Natural killer cell (primary cell): Measurements from ENCODE around the gene ZNF354B. TPM values are rescaled to one million over a fixed set of nuclear protein-coding genes. Genes with fewer than 3 reads are reported as not detected.
"Not testable (repeated sequence)": the region's sequence is repeated elsewhere in the genome, so short reads cannot be mapped to it uniquely, and the experiment has no call there.

Experiments used
- ATAC-seq, 3 donors: fragments of 150-1000 bp in 2 of 3; fragments of 200-7000 bp in 1 of 3; cut with Tn5 transposase; 1 replicate in 1 of 3; 2 replicates in 2 of 3; pipeline ENCODE4 v1.10.0; 2021; ENCODE audit warnings: mild to moderate bottlenecking in 2 of 3, moderate library complexity in 2 of 3
- DNase-seq, 2 donors: peaks; one replicate each; pipeline versions ENCODE4 v3.0.0 to v3.0.0-alpha.2; 2013 to 2021; ENCODE audit warnings: mixed read lengths in 1 of 2
- H3K27ac ChIP-seq: one replicate; pipeline ENCODE4 v1.5.1; 2013; ENCODE audit warnings: mild to moderate bottlenecking, low read length
- H3K27me3 ChIP-seq: one replicate; pipeline ENCODE4 v1.6.1; 2013; ENCODE audit warnings: low read length; ENCODE audit not compliant: control insufficient read depth, insufficient read depth
- H3K36me3 ChIP-seq: one replicate; pipeline ENCODE4 v1.6.1; 2013; ENCODE audit warnings: low read length; ENCODE audit not compliant: control insufficient read depth, insufficient read depth
- H3K4me1 ChIP-seq: one replicate; pipeline ENCODE4 v1.6.1; 2013; ENCODE audit warnings: low read length; ENCODE audit not compliant: control insufficient read depth, insufficient read depth
- H3K4me3 ChIP-seq: one replicate; pipeline ENCODE4 v1.5.1; 2013; ENCODE audit warnings: low read length
- H3K9me3 ChIP-seq: one replicate; pipeline ENCODE4 v1.6.1; 2013; ENCODE audit warnings: low read length; ENCODE audit not compliant: control insufficient read depth, insufficient read depth
- H3K27ac Mint-ChIP-seq, 2 donors: one replicate each; pipeline ENCODE4 v1.8.0; 2022; ENCODE audit warnings: mild to moderate bottlenecking in 2 of 2, mixed read lengths in 2 of 2, moderate library complexity in 1 of 2
- H3K27me3 Mint-ChIP-seq, 2 donors: one replicate each; pipeline ENCODE4 v1.8.0; 2022; ENCODE audit warnings: low read depth in 2 of 2, mixed read lengths in 2 of 2
- H3K36me3 Mint-ChIP-seq: one replicate; pipeline ENCODE4 v1.8.0; 2022; ENCODE audit warnings: mixed read lengths
- H3K4me1 Mint-ChIP-seq, 2 donors: one replicate each; pipeline ENCODE4 v1.8.0; 2022; ENCODE audit warnings: mixed read lengths in 2 of 2
- H3K4me3 Mint-ChIP-seq: one replicate; pipeline ENCODE4 v1.8.0; 2022; ENCODE audit warnings: mild to moderate bottlenecking, moderate library complexity, mixed read lengths
- H3K9me3 Mint-ChIP-seq, 2 donors: one replicate each; pipeline ENCODE4 v1.8.0; 2022; ENCODE audit warnings: mixed read lengths in 2 of 2
- WGBS: methylation state at CpG from one replicate; pipeline ENCODE4 v1.1.7; 2013; ENCODE audit warnings: missing lambda C conversion rate; ENCODE audit not compliant: insufficient coverage; 5-methylcytosine and 5-hydroxymethylcytosine counted together
- intact Hi-C: fragments of 100-400 bp; cut with micrococcal nuclease; formaldehyde crosslinking; loops from one replicate; pipeline ENCODE4 v1.14.2; 2022
- total RNA-seq, 4 donors: library from RNA; stranded (reverse); fragments of 120-200 nt in 1 of 4; gene quantifications; one replicate each; pipeline versions ENCODE4 v1.2.3 to v1.2.4, GENCODE V29; 2013 to 2022
- TF ChIP-seq, protein P1 (sequence below): fragments of 200-600 bp; IDR thresholded peaks from one replicate; pipeline ENCODE4 v1.8.0; 2022; ENCODE audit warnings: antibody characterized with exemption

The ZNF354B gene
- total RNA-seq, 3 donors from 2014 or later (not counting 1 experiment from before 2014, with no cell fraction given) = 10.0 to 16.0 (median 13.6) TPM

DNA sequence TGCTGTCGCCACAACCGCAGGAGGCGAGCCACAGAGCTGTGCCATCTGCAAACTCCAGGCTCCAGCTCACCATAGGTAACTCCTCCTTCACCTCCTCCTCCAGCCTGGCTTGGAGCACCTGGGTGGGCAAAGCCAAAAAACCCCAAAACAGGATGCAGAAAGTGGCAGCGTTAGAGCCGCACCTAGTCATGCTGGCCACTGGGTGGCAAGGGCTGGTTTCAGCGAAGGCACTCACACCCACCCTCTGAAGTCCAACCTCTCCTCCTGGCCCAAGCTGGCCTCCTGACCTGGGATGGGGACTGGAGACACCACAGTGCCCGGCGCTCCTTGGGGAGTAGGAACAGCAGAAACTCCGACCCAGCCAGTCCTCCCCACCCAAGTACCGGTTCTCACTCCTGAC is 28.7 kb upstream of the ZNF354B start:
- Mint-ChIP-seq H3K4me1 (no peaks in the 10 kb centered on the region), H3K27me3 (peaks cover 2 to 7% of the 10 kb centered on the region in 2 donors), H3K9me3 (no peaks in the 10 kb centered on the region), H3K27ac (no peak overlapping the region), H3K4me3 (no peak overlapping the region), H3K36me3 (no peaks in the 10 kb centered on the region)
- Histone ChIP-seq H3K36me3 (no peaks in the 10 kb centered on the region), H3K4me1 (no peaks in the 10 kb centered on the region), H3K4me3 (no peak overlapping the region), H3K27me3 (peaks cover 2% of the 10 kb centered on the region), H3K27ac (no peak overlapping the region), H3K9me3 (no peaks in the 10 kb centered on the region)
- DNase-seq (no peak), ATAC-seq (no peak)
- intact Hi-C loops = no loop called here
- 82% methylated on average over 10 of the region's 10 CpGs for WGBS
- TF ChIP-seq, protein P1, sequence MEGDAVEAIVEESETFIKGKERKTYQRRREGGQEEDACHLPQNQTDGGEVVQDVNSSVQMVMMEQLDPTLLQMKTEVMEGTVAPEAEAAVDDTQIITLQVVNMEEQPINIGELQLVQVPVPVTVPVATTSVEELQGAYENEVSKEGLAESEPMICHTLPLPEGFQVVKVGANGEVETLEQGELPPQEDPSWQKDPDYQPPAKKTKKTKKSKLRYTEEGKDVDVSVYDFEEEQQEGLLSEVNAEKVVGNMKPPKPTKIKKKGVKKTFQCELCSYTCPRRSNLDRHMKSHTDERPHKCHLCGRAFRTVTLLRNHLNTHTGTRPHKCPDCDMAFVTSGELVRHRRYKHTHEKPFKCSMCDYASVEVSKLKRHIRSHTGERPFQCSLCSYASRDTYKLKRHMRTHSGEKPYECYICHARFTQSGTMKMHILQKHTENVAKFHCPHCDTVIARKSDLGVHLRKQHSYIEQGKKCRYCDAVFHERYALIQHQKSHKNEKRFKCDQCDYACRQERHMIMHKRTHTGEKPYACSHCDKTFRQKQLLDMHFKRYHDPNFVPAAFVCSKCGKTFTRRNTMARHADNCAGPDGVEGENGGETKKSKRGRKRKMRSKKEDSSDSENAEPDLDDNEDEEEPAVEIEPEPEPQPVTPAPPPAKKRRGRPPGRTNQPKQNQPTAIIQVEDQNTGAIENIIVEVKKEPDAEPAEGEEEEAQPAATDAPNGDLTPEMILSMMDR = no peak

DNA sequence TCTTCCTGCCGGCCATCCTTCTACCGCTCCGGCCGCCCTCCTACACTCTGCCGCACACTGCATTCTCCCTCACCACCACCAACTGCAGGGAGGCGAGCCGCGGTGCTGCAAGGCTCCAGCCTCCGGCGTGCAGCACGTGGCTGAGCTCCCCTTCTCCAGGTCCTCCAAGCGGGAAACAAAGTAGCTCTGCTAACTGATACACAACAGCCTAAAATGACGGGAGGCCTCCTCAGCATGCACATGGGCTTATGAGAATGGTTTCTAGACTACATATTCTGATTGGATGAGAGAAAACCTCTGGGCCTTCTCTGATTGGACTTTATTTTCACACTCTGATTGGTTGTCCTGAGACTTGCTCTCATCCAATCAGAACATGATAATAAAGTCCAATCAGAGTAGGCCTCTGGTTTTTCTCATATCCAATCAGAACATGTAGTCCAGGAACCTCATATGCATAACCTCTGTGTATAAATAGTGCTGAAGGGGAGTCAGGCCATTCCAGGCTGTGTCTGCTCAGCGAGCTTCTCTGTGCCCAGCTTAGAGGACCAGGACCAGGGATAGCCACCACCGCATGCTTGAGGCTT is 27.0 kb upstream of the ZNF354B start:
- Histone ChIP-seq H3K9me3 (no peaks in the 10 kb centered on the region), H3K4me1 (no peaks in the 10 kb centered on the region), H3K27me3 (peaks cover 2% of the 10 kb centered on the region), H3K36me3 (no peaks in the 10 kb centered on the region), H3K27ac (no peak overlapping the region), H3K4me3 (no peak overlapping the region)
- Mint-ChIP-seq H3K4me3 (no peak overlapping the region), H3K27me3 (peaks cover 0 to 4% of the 10 kb centered on the region in 2 donors), H3K9me3 (no peaks in the 10 kb centered on the region), H3K36me3 (no peaks in the 10 kb centered on the region), H3K27ac (no peak overlapping the region), H3K4me1 (no peaks in the 10 kb centered on the region)
- WGBS = 93% methylated on average over 15 of the region's 15 CpGs
- ATAC-seq (no peak), DNase-seq (no peak)
- TF ChIP-seq, protein P1 = no peak
- intact Hi-C loops = no loop called here

DNA sequence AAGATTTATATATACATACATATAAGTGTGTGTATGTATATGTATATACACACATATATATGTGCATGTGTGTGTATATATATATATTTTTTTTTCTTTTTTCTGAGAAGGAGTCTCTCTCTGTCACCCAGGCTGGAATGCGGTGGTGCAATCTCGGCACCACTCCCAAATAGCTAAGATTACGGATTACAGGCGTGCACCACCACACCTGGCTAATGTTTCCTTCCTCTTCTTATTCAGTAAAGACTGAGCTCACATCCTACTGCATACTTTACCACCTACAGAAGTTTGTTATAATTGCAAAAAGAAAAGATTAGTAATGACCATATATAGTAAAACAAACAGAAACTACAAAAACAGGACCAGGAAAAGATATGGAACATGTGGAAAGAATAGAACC is 23.1 kb upstream of the ZNF354B start:
- H3K4me1 Mint-ChIP-seq = no peaks in the 10 kb centered on the region
- Histone ChIP-seq H3K4me1 (no peaks in the 10 kb centered on the region), H3K9me3 (no peaks in the 10 kb centered on the region), H3K4me3 (no peak overlapping the region), H3K36me3 (no peaks in the 10 kb centered on the region), H3K27me3 (no peaks in the 10 kb centered on the region), H3K27ac (no peak overlapping the region)
- no peaks in the 10 kb centered on the region for H3K36me3 Mint-ChIP-seq
- DNase-seq = no peak
- ATAC-seq = no peak
- H3K27ac Mint-ChIP-seq = no peak overlapping the region
- 84% methylated on average over 4 of the region's 4 CpGs for WGBS
- H3K4me3 Mint-ChIP-seq = no peak overlapping the region
- intact Hi-C loops = no loop called here
- no peaks in the 10 kb centered on the region for H3K27me3 Mint-ChIP-seq
- TF ChIP-seq, protein P1 = no peak
- no peaks in the 10 kb centered on the region for H3K9me3 Mint-ChIP-seq

DNA sequence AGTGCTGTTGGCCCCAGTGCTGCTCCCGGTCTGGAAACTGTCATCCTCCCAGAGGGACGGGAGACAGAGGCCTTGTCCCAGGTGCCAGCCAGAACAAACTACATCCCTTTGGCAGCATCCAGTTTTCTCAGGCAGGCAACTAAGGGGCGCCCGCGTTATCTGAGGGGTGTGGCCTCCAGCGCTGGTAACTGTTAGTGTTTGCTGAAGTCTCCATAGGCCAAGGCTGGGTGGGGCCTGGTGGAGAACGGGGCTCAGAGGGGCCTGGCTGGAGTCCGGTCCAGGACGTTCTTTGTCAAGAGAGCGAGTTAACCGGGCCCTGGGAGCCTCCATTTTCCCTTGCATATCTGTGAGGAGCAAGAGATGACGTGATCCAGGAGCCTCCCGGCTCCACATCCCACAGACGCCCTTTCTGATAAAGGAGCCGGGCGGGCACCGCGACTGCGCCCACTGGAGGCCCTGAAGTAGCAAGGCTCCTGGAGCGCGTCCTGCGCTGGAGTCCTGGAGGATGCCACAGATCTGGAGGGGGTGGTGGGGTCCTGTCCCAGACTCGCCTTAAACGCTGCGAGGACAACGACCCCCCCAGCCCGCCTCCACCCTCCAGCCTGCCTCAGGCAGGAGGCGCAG is 20.9 kb upstream of the ZNF354B start:
- H3K4me3 Mint-ChIP-seq, H3K27ac ChIP-seq, H3K36me3 Mint-ChIP-seq, H3K4me1 Mint-ChIP-seq, H3K4me1 ChIP-seq, H3K9me3 ChIP-seq, DNase-seq, H3K27me3 ChIP-seq, ATAC-seq, H3K9me3 Mint-ChIP-seq, H3K27me3 Mint-ChIP-seq, intact Hi-C loops, H3K4me3 ChIP-seq, H3K27ac Mint-ChIP-seq, H3K36me3 ChIP-seq: not testable (repeated sequence)
- WGBS = 91% methylated on average over 27 of the region's 28 CpGs
